Measurements from ENCODE around the gene CCDC82.

- TF ChIP-seq, protein P1, sequence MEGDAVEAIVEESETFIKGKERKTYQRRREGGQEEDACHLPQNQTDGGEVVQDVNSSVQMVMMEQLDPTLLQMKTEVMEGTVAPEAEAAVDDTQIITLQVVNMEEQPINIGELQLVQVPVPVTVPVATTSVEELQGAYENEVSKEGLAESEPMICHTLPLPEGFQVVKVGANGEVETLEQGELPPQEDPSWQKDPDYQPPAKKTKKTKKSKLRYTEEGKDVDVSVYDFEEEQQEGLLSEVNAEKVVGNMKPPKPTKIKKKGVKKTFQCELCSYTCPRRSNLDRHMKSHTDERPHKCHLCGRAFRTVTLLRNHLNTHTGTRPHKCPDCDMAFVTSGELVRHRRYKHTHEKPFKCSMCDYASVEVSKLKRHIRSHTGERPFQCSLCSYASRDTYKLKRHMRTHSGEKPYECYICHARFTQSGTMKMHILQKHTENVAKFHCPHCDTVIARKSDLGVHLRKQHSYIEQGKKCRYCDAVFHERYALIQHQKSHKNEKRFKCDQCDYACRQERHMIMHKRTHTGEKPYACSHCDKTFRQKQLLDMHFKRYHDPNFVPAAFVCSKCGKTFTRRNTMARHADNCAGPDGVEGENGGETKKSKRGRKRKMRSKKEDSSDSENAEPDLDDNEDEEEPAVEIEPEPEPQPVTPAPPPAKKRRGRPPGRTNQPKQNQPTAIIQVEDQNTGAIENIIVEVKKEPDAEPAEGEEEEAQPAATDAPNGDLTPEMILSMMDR (IDR thresholded peaks at IDR 0.05) = no peak
- no peak for TF ChIP-seq EZH2 (IDR thresholded peaks at IDR 0.05; ENCODE audit: borderline replicate concordance, insufficient read depth, low read depth, low read length, poor library complexity, severe bottlenecking)
These were observed 41.0 kb upstream of the CCDC82 start for GRCh38 chr11:96430668-96431067.

Data from B cell (primary cell).